Renal cortex interstitium (tissue), 11 donors: ENCODE results near the gene CLCN7. TPM values are rescaled to one million over a fixed set of nuclear protein-coding genes. Genes with fewer than 3 reads are reported as not detected.

ENCODE experiments used
- DNase-seq, 11 donors: peaks; one replicate each; pipeline ENCODE4 v3.0.0-alpha.2; 2013; ENCODE audit warnings: low read depth in 9 of 11, low spot score in 4 of 11; ENCODE audit errors: extremely low read depth in 1 of 11
- polyA plus RNA-seq, 3 donors: library from polyadenylated mRNA; unstranded; fragments of 120-200 nt; gene quantifications; one replicate each; pipeline ENCODE4 v1.2.1, GENCODE V29; 2013; ENCODE audit not compliant: insufficient read length in 3 of 3

Gene CLCN7
- polyA plus RNA-seq, 3 donors: 44.9 to 62.2 (median 51.7) TPM

DNA sequence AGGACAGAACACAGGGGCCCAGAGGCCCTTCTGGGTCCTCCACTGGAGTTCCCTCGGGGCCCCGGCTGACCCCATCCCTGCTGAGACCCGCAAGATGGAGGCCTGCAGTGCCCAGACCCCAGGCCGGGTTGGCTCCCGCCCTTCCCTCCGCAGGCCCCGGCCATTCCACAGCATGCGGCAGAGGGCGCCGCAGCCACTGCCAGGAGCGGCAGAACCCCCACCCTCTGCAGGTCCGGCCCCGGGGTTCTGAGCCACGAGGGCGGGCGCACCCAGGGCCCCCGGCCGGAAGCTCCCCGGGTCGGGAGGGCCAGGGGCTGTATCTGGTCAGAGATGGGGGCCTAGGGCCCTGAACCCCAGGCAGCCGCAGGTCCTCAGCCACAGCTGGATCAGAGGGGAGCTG lies 46.3 kb downstream of the CLCN7 start:
- no peak for DNase-seq

DNA sequence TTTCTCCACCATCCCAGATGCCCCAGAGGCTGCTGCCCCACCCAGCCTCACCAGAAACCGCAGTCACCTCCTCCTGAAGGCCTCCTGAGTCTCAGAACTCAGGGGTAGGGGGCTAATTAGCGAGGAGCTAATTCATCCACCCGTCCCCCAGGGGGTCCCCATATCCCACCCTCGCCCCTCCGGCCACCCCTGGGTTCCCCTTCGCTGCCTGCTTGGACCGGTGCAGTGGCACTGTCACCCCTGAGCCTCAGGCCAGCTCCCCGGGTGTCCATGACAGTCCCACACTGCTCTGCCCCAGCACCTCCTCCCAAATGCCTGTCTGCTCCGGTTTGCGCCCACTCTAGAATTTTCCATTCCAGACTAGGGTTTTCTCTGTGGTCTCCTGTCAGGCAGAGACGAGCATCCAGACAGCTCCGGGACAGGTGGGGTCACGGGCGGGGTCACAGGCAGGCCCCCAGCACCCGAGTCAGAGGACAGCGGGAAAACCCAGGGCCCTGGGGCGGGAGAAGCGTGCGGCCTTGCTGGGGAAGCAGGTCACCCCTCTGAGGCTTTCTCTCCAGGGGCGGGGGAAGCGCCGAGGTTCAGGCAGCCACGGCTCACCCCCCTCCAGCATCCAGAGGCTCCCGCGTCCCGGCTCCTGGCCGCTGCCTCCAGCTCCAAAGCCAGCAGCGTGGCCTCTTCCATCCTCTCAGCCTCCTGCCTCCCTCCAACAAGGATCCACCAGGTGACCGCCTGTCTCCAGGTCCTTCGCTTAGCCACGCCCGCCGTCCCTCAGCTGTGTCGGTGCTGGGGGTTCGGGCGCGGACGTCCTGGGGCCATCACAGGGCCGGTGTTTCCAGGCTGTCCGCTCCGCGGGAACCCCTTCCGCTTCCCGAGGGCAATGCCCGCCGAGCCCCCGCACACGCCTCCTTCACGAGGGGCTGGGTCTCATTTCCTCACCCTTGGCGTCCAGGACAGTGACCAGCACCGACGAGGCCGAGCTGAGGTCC lies 47.1 kb downstream of the CLCN7 start:
- DNase-seq: no peak

DNA sequence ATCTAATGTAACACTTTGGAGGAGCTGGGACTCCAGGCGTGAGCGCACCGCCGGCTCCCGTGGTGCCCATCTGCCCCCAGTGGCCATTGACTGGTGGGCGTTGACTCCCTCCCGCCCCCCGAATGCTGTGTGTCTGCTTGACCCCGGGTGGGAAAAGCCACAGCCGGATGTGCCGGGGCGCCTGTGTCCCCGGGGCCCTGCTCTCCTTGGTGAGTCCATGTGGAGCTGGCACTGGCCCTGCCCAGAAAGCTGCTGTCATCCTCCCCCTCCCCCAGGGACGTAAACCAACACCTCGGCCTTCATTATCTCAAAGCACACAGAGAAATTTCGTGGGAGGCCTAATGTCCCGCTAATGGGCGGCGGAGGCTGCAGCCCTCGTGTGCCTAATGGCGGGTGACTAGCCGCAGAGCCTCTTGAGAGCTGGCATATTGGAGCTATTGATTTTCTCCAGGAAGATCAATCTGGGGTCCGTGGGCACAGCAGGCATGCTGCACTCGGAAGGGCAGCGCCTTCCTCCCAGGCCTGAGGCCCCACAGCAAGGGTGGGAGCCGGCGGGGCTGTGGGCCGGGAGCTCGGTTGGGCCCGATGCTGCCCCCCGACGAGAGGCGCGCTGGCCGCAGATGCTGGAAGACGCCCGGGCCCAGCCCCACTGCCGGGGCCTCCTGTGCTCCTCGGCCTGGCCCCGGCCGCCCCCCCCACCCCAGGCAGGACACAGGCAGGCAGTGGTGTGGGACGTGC lies 47.9 kb downstream of the CLCN7 start:
- DNase-seq: peak in 2 of 11 donors; percentile 51 to 66

DNA sequence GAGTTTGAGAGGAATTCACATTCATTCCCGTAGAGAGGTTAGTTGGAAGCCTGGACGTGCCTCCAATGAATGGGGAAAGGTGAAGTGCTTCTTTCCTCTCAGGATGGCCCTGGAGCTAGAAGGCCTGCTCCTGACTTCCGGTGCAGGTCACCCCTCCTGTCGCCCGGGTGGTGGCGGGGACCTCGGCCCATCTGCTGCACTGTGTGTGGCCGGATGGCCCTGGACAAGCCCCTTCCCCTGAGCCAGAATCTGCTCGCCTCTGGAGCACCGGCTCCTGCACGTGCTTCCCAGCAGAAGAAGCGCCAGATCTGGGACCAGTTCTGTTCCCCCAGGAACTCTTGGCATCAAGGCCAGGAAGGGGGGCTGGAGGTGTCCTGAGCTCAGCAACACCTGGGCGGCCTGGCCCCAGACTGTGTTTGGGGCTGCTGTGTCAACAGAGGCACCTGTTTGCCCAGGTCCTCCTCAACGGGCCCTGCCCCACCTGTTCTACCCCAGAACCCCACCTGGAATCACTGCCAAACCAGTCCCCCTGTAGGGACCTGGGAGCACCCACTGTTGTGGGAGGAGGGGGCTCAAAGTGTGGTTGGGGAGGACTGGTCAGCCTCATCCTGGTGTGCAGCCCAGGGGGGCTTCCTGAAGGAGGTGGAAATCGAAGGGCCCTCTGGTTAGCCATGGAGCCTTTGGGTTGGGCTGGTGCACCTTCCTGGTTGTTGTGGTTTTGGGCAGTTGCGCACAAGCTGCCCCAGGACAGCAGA lies 49.0 kb downstream of the CLCN7 start:
- no peak for DNase-seq

DNA sequence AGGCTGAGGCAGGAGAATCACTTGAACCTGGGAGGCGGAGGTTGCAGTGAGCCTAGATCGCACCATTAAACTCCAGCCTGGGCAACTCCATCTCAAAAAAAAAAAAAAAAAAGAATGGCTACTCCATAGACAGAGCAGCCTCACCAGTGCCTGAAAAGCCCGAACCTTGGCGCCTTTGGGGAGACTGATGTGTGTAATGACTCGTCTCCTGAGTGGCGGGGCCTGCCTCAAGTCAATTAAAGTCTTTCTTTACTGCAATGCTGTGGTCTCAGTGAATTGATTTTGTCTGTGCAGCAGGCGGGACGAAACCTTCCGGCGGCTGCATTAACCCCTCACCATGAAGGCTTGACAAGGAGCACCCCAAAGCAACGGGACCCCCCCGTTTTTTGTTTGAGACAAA lies 50.8 kb downstream of the CLCN7 start:
- DNase-seq: no peak

DNA sequence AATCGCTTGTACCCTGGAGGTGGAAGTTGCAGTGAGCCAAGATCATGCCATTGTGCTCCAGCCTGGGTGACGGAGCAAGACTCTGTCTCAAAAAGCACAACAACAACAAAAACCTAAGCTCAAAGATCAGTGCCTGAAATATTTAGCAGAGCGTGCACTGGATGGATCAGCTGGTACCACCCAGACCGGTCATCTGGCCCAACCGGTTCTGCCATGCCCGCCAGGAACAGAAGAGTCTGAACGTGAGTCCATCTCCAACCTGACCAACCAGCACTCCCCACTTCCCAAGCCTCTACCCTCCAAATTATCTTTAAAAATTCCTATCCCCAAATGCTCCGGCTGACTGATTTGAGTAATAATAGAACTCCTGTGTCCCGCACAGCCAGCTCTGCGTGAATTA lies 52.8 kb downstream of the CLCN7 start:
- no peak for DNase-seq

DNA sequence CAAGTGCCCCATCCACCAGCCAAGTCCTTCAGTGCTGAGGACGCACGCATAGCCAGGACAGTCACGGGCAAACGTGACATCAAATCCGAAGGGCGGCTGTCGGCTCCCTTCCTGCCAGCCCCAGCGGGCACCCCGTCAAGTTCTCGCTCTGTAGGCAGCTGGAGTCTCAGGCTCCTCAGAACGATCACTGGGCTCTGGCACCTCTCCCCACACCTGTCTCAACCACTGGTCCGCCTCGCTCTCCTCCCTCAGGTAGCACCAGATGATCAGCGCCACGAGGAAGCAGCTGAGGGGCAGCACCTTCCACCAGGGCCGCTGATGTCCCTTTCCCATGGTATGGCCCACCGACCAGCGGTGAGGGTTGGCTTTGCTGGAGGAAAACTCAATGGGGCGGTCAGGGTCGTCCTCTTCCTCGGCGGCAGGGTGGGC lies 54.7 kb downstream of the CLCN7 start:
- no peak for DNase-seq

DNA sequence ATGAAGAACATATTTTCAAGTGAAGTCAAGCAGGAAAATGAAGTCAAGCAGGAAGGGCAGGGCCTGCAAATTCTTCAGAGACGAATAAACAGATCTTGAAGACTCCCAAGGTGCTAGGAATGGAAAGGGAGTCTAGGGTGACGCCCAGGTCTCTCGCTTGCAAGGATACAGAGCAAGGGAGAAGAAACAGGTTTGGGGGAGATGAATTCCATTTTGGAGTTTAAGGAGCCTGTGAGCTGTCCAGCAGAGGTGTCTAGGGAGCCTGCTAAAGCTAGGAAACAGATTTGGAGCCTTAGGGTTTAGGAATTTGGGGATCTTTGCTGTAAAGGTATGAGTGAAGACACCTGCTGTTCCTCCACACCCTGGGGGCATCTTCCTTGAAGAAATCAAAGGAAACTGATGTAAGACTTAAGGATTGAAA lies 58.3 kb downstream of the CLCN7 start:
- no peak for DNase-seq

DNA sequence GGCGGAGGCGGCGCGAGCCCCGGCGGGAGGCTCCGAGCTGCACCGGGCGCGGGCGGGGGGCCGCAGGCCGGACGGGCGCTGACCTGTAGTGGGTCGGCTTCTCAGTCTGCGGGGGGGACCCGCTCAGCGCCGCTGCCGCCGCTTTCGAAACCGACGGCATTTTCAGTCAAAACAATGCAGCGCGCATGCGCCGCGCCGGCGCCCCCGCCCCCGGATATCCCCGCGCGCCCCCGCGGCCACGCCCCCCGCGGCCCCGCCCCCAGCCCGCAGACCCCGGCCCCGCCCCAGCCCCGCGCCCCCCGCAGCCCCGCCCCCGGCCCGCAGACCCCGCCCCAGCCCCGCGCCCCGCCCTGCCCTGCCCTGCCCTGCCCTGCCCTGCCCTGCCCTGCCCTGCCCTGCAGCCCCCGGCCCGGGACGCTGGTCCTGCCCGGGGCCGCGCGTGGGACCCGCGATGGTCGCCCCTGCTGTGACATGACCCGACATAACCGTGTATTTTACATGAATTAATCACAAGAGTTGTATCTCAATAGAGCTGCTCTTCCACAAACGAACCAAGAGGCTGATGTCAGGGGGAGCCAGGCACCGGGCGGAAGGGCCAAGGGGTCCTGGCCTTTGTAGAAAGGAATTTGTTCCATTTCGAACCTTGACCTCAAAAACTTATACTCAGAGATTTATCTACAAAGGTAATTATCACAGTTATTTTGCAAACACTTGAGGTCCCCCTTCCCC lies 60.1 kb downstream of the CLCN7 start, which contains the start of gene UNKL:
UNKL (minus strand) TSS at position 173 of the 729 bp plus-strand sequence; CDS start at position 160, 13 bp downstream.
- DNase-seq: peak in 2 of 11 donors; percentile 35 to 45

DNA sequence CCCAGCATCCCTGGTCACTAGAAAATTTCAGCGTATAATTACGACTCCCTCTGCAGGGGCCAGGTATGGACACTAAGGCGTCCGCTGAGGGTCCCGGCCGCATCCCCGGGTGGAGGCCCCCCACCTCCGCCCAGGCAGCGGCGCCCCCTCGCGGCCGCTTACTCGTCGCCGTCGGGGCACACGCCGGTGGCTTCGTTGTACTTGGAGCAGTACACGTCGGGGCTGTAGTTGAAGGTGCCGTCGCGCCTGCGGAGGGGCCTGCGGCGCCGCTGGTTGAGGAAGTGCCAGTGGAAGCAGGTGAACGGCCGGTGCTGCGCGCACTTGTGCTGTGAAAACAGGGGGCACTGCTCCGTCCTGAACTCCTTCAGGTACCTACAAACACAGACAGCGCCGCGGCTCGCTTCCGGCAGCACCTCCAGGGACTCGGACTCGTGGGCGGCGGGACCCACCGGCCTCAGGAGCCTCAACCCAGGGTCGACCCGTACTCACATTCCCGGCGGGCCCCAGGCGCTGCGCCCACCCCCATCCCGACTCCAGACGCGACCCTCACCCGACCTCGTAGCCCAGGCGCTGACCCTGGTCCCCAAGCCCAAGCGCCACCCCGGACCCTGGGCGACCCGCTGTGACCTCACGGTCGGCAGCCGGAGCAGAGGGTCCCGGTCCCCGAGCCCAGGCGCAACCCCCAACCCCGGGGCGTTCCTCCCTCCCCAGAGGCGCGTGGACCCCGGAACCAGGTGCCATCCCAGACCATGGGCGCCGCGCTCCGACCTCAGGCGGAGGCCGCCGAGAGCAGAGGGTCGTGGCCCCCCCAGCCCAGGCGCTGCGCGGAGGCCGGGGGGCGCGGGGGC lies 60.9 kb downstream of the CLCN7 start:
- DNase-seq: peak in 1 of 11 donors; percentile 30

DNA sequence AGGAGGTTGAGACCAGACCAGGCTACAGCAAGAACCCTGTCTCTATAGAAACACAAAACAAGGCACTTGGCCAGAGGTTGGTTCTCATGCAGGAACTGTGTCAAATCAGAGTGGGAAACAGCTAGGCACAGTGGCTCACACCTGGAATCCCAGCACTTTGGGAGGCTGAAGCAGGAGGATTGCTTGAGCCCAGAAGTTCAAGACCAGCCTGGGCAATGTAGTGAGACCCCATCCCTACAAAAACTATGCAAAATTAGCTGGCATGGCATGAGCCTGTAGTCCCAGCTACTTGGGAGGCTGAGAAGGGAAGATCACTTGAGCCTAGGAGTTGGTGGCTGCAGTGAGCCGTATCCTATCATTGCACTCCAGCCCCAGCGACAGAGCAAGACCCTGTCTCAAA lies 62.0 kb downstream of the CLCN7 start:
- no peak for DNase-seq

DNA sequence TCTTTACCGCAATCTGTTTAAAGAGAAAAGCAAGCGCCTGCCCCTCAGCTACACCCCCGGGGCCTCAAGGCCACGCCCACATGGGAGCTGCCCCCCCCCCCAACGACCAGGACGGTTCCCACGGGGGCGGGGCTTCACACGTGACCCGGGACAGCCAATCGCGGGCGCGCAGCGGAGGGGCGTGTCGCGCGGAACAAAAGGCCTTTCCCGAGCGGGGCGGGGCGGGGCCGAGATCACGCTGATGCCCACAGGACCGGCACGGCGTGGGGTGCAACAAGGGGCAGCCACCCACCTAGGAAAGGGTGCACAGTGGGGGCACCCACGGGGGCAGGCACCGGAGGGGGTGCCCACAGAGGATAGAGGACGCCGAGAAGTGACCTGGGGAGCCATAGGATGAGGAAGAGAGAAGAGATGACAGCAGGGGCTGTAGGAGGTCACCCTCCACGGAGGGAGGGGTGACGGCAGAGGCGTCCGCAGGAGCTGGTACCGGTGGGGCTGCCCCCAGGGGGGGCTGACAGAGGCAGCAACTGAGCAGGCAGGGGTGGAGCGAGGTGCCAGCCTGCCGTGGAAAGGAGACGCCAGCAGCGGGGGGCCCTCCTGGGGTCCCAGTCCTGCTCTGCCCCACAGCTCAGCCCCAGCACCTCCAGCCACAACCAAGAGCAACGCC lies 66.5 kb downstream of the CLCN7 start:
- peak in 10 of 11 donors; percentile 68 to 88 (median 83) for DNase-seq

DNA sequence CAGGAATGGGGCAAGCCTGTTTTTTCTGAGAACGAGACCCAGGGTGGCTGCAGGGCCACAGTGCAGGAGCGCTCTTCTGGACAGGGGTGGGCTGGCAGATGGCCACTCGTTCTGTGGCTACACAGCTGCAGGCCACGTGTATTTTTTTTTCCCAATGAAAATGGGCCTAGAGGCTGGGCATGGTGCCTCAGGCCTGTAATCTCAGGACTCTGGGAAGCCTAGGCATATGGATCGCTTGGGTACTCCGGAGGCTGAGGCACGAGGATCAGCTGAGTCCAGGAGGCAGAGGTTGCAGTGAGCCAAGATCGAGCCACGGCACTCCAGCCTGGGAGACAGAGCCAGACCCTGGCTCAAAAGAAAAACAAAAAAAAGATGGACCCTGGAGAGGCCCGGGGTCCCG lies 67.1 kb downstream of the CLCN7 start:
- no peak for DNase-seq

DNA sequence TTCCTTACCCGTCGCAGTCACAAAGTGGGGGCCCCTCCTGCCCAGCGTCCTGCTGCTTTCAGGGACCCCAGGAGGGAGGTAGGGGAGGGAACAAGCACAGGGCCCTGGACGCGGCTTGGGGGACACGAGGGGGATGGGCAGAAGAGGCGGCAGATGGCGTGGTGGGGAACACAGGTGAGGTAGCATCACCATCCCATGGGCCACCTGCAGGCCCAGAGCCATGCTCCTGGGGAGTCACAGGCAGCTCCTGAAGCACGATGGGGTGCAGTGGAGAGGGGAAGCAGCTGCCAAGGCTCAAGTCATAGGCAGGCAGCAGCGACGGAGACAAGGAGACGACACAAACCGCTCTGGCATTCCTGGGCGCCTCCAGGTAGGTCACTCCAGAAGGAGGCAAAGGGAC lies 71.1 kb downstream of the CLCN7 start:
- DNase-seq: no peak

DNA sequence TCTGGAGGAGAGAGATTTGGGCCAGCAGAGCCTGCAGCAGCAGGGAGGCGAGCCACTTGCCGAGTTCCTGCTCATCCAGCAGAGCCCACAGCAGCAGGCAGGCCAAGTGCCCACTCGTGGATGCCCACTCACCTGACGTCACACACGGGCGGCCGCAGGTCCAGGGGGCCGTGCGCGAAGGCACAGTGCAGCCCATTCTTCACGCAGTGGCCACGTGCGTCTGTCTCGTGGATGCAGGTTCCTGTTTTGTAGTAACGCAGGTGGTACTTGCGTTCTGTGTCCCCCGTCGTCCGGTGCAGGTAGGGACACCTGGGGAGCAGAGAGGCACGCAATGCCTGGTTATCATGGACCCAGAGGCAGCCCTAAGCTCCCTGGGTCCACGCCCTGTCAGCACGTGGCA lies 71.8 kb downstream of the CLCN7 start:
- DNase-seq: no peak

DNA sequence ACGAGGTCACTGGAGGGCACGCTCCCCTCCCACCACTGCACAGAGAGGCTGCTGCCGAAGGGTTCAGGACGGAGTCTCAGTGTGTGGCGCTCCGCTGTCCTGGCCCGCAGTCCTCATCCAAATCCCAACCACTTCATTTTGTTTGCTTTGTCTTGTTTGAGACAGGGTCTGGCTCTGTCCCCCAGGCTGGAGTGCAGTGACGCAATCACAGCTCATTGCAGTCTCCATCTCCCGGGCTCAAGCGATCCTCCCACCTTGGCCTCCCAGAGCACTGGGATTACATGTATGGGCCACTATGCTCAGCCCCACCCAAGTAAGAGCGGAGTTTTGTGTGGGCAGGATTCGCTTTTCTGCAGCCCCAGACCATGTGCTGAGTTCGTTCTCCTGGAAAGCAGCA lies 73.1 kb downstream of the CLCN7 start:
- DNase-seq: no peak

DNA sequence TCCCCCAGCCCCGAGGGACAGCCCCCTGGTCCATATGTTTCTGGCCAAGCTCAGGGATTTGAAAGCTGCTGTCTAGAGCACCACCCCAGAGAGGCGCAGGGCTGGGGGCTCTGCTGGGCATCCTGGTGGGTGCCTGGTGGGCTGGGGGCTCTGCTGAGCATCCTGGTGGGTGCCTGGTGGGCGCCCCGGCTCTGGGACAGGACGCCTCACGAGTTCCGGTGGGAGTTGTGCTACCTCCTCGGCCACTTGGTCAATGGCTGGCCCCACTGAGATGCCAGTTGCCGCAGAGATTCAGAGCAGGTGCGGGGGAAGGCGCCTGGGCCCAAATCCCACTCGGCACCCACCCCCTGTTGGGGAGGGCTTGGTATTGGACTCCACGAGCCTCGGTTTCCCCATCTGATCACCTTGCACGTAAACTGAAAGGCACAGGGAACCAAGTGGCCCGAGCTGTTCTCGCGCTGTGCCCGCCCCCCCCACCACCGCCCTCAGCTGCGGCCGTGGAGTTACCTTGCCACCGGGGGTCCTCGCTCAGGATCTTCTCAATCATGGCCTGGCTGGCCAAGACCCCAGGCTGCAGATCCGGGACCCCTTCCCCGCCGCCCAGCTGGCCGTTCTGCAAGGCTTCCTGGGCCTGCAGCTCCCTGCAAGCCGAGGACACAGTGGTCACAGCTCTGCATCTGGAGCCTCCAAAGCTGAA lies 73.6 kb downstream of the CLCN7 start:
- DNase-seq: no peak
